Adrenal gland (tissue), 12 donors: ENCODE measurements around the gene IQCN. TPM values are rescaled to one million over a fixed set of nuclear protein-coding genes. Genes with fewer than 3 reads are reported as not detected.

Experiments
- DNase-seq, 7 donors: peaks; one replicate each; pipeline ENCODE4 v3.0.0-alpha.2; 2019 to 2020
- H3K27ac ChIP-seq, 5 donors: fragments of 200-600 bp; sonication (generic) in 4 of 5; 1 replicate in 3 of 5; 2 replicates in 2 of 5; pipeline versions ENCODE4 v1.5.1 to v1.8.0; 2016 to 2020; ENCODE audit warnings: mild to moderate bottlenecking in 1 of 5
- H3K27me3 ChIP-seq: fragments of 200-600 bp; 2 replicates; pipeline ENCODE4 v1.8.0; 2021
- H3K36me3 ChIP-seq, 2 donors: fragments of 200-600 bp; replicated peaks in 1 of 2; 1 replicate in 1 of 2; 2 replicates in 1 of 2; pipeline versions ENCODE4 v1.5.1 to v1.8.0; 2018 to 2022
- H3K4me1 ChIP-seq, 2 donors: fragments of 200-600 bp; replicated peaks in 1 of 2; 1 replicate in 1 of 2; 2 replicates in 1 of 2; pipeline versions ENCODE4 v1.5.1 to v1.8.0; 2018 to 2021
- H3K4me3 ChIP-seq, 4 donors: fragments of 200-600 bp; sonication (generic) in 3 of 4; one replicate each; pipeline ENCODE4 v1.5.1; 2016 to 2018
- H3K9me3 ChIP-seq, 3 donors: fragments of 200-600 bp; sonication (generic) in 1 of 3; replicated peaks in 1 of 3; 1 replicate in 2 of 3; 2 replicates in 1 of 3; pipeline versions ENCODE4 v1.5.1 to v1.8.0; 2016 to 2021
- CTCF ChIP-seq, 6 experiments: fragments of 450-650 bp in 4 of 6; fragments of 200-600 bp in 2 of 6; sonication (generic) in 1 of 6; IDR thresholded peaks; 1 replicate in 5 of 6; 2 replicates in 1 of 6; pipeline versions ENCODE4 v1.5.1 to v1.8.0; 2016 to 2021; ENCODE audit warnings: antibody characterized with exemption in 6 of 6, mild to moderate bottlenecking in 2 of 6, moderate library complexity in 1 of 6
- POLR2A ChIP-seq, 2 donors: fragments of 450-650 bp; IDR thresholded peaks; one replicate each; pipeline ENCODE4 v1.6.1; 2017; ENCODE audit warnings: antibody characterized with exemption in 2 of 2, mild to moderate bottlenecking in 2 of 2, moderate library complexity in 1 of 2
- WGBS, 4 donors: extraction: QIAGEN DNeasy Blood & Tissue Kit in 2 of 4; methylation state at CpG; one replicate each; pipeline versions ENCODE4 v1.1.5 to v1.1.7; 2013 to 2017; 5-methylcytosine and 5-hydroxymethylcytosine counted together
- intact Hi-C, 2 donors: fragments of 100-400 bp; cut with DNase I; formaldehyde crosslinking; loops; one replicate each; pipeline versions ENCODE4 v1.14.1 to v1.15.0; 2022 to 2023
- polyA plus RNA-seq, 3 donors: library from polyadenylated mRNA; stranded (reverse); fragments of 200-250 nt in 2 of 3; fragments of 350-450 nt in 1 of 3; fragmentation: Illumina TruSeq in 1 of 3; extraction: RNeasy Lipid Tissue Mini Kit (QIAGEN cat#74804) in 1 of 3; gene quantifications; one replicate each; pipeline ENCODE4 v1.2.3, GENCODE V29; 2013 to 2014
- total RNA-seq, 9 donors: library from RNA; depleted of rRNA in 4 of 9; stranded (reverse); fragments of >200 nt in 4 of 9; fragments of 120-200 nt in 1 of 9; fragmentation: NEBNext Ultra II Directional in 1 of 9; extraction: Animal tissue kit (Norgen Biotek cat#: 25700) in 1 of 9; gene quantifications; one replicate each; pipeline versions ENCODE4 v1.1.0 to v1.2.4, GENCODE V29; 2013 to 2023
- donor health status: healthy with polysubstance abuse.
- donor health status: Bipolar disorder and iron deficiency.
- donor health status: DM: yes; HTN: yes; CAD: no.
- donor health status: DM: no; HTN: no; CAD: no.
- donor health status: DM: no; HTN: no; CAD: no.
- donor health status: DM: yes; HTN: yes; CAD: no.

The IQCN gene
- total and polyA plus RNA-seq, 12 donors: 0.30 to 45.2 (median 2.8) TPM

GRCh38 chr19:18289471-18290301, 15.4 kb upstream of the IQCN start:
- TF ChIP-seq CTCF (IDR thresholded peaks at IDR 0.05): no peak
- TF ChIP-seq POLR2A (IDR thresholded peaks at IDR 0.05): no peak
- Histone ChIP-seq H3K9me3 (no peaks in the 10 kb centered on the region), H3K4me1 (peaks cover 26 to 47% of the 10 kb centered on the region in 2 donors), H3K4me3 (no peak overlapping the region), H3K27ac (peak overlapping the region in 4 of 5 donors; percentile 14 to 100 (median 98)), H3K27me3 (no peaks in the 10 kb centered on the region), H3K36me3 (no peaks in the 10 kb centered on the region)
- DNase-seq: no peak
- intact Hi-C loops: no loop called here
- WGBS, 4 donors: 61 to 65% (median 63%) methylated on average over 11 to 12 of the region's 12 CpGs

- Histone ChIP-seq H3K27me3 (no peaks in the 10 kb centered on the region), H3K9me3 (no peaks in the 10 kb centered on the region), H3K36me3 (no peaks in the 10 kb centered on the region), H3K27ac (peak overlapping the region in 3 of 5 donors; percentile 37 to 100 (median 54)), H3K4me3 (no peak overlapping the region), H3K4me1 (peaks cover 16 to 42% of the 10 kb centered on the region in 2 donors)
- intact Hi-C loops: no loop called here
- TF ChIP-seq CTCF (IDR thresholded peaks at IDR 0.05): no peak
- 67 to 78% (median 75%) methylated on average over 14 to 26 of the region's 26 CpGs for WGBS, 4 donors
- peak in 1 of 7 donors; percentile 29 for DNase-seq
These were observed 13.9 kb upstream of the IQCN start for GRCh38 chr19:18287836-18288772.

DNA sequence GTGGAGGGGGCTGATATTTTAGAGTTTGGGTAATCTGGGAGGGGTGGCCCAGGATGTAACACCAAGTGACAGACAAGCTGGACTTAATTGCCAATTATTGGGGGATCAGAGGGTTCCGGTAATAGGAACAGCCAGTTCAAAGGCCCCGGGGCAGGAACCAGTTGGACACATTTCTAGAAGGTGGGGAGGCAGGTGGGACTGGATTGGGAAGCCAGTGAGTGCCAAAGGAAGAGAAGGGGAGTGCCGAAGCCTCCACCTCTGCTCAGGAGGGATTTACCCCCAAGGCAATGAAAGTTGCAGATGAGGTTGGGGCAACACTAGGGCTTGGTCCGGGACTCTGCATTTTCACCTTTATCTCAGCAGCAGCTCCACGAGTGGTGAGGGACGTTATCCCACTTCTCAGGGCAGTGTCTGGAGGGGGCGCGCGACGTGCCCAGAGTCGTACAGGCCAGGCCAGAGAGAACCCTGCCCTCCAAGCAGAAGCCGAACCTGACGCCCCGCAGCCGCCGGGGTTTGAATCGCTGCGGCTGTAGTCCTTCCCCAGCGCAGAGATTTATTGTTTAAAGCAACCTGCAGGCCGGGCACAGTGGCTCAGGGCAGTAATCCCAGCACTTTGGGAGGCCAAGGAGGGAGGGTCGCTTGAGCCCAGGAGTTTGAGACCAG, 12.9 kb upstream of the IQCN start:
- DNase-seq: peak in 1 of 7 donors; percentile 21
- TF ChIP-seq CTCF (IDR thresholded peaks at IDR 0.05): no peak
- no peak for TF ChIP-seq POLR2A (IDR thresholded peaks at IDR 0.05)
- intact Hi-C loops: no loop called here

More for the DNA sequence above, 12.9 kb upstream of the IQCN start:
- no peaks in the 10 kb centered on the region for H3K27me3 ChIP-seq
- 85 to 90% (median 89%) methylated on average over 17 to 21 of the region's 21 CpGs for WGBS, 4 donors
- peak overlapping the region in 4 of 5 donors; percentile 75 to 100 (median 78) for H3K27ac ChIP-seq
- peaks cover 26 to 49% of the 10 kb centered on the region in 2 donors for H3K4me1 ChIP-seq
- H3K9me3 ChIP-seq: no peaks in the 10 kb centered on the region
- no peaks in the 10 kb centered on the region for H3K36me3 ChIP-seq
- no peak overlapping the region for H3K4me3 ChIP-seq
